ENCODE results near the gene TNPO3. TPM values are rescaled to one million over a fixed set of nuclear protein-coding genes. Genes with fewer than 3 reads are reported as not detected.

The TNPO3 gene
- polyA plus RNA-seq, 1 experiment: 49.5 TPM

GRCh38 chr7:128912281-128912680 lies 142.6 kb downstream of the TNPO3 start:
- ChIA-PET CTCF (interaction anchor here (1.1 kb wide), 1 partner anchor 179 kb away, joined by 3 read pairs; no protein-coding TSS in a partner anchor), POLR2A (no interaction called here)
- no peak overlapping the region for H3K27ac ChIP-seq (ENCODE audit: low read depth, low read length)
- peaks cover 63% of the 10 kb centered on the region for H3K27me3 ChIP-seq (ENCODE audit: control insufficient read depth, insufficient read depth, low read length)
- H3K9me3 ChIP-seq (ENCODE audit: control insufficient read depth, insufficient read depth, low read length): no peaks in the 10 kb centered on the region; the same call in 1 of the 2 replicates
- no peak for TF ChIP-seq CTCF (IDR thresholded peaks at IDR 0.05; ENCODE audit: low read depth, low read length)
- no peak for DNase-seq (ENCODE audit: low read depth, low spot score)
- H3K4me3 ChIP-seq (ENCODE audit: low read depth, low read length): no peak overlapping the region

- Histone ChIP-seq H3K4me3 (ENCODE audit: low read depth, low read length) (no peak overlapping the region), H3K9me3 (ENCODE audit: control insufficient read depth, insufficient read depth, low read length) (no peaks in the 10 kb centered on the region; the same call in 1 of the 2 replicates), H3K27me3 (ENCODE audit: control insufficient read depth, insufficient read depth, low read length) (peaks cover 63% of the 10 kb centered on the region), H3K27ac (ENCODE audit: low read depth, low read length) (no peak overlapping the region)
- DNase-seq (ENCODE audit: low read depth, low spot score): no peak
- ChIA-PET POLR2A (interaction anchor here (0.6 kb wide), 1 partner anchor 19 kb away, joined by 3 read pairs; no protein-coding TSS in a partner anchor), CTCF (interaction anchor here (1.1 kb wide), 1 partner anchor 180 kb away, joined by 3 read pairs; no protein-coding TSS in a partner anchor)
- TF ChIP-seq CTCF (IDR thresholded peaks at IDR 0.05; ENCODE audit: low read depth, low read length): no peak
Measured at GRCh38 chr7:128911423-128912031, 143.4 kb downstream of the TNPO3 start.

- Histone ChIP-seq H3K27ac (ENCODE audit: low read depth, low read length) (no peak within 1 kb of the TSS), H3K4me3 (ENCODE audit: low read depth, low read length) (peak within 1 kb of the TSS; percentile 59), H3K9me3 (ENCODE audit: control insufficient read depth, insufficient read depth, low read length) (no peaks in the 10 kb centered on the region; the same call in 1 of the 2 replicates), H3K27me3 (ENCODE audit: control insufficient read depth, insufficient read depth, low read length) (peaks cover 56% of the 10 kb centered on the region)
- POLR2A ChIA-PET: no interaction called here
- no peak for DNase-seq (ENCODE audit: low read depth, low spot score)
- no peak for TF ChIP-seq CTCF (IDR thresholded peaks at IDR 0.05; ENCODE audit: low read depth, low read length)
- CTCF ChIA-PET: interaction anchor here (0.7 to 2.3 kb wide), 2 partner anchors 27 to 181 kb away, joined by 3 to 13 read pairs; no protein-coding TSS in a partner anchor
Measured at GRCh38 chr7:128910569-128910945, 144.4 kb downstream of the TNPO3 start, which contains the start of gene KCP. Gene KCP, minus strand, starts transcription at chr7:128910709. Its CDS starts 33 bp downstream, at chr7:128910676.

GRCh38 chr7:128909625-128910568 lies 145.0 kb downstream of the TNPO3 start:
- no peaks in the 10 kb centered on the region; the same call in 1 of the 2 replicates for H3K9me3 ChIP-seq (ENCODE audit: control insufficient read depth, insufficient read depth, low read length)
- ChIA-PET POLR2A (no interaction called here), CTCF (interaction anchor here (0.7 to 2.3 kb wide), 3 partner anchors 26 to 182 kb away, joined by 3 to 13 read pairs (median 3); no protein-coding TSS in a partner anchor)
- no peak for TF ChIP-seq CTCF (IDR thresholded peaks at IDR 0.05; ENCODE audit: low read depth, low read length)
- H3K27me3 ChIP-seq (ENCODE audit: control insufficient read depth, insufficient read depth, low read length): peaks cover 51% of the 10 kb centered on the region
- H3K27ac ChIP-seq (ENCODE audit: low read depth, low read length): no peak overlapping the region
- DNase-seq (ENCODE audit: low read depth, low spot score): peak; percentile 10
- H3K4me3 ChIP-seq (ENCODE audit: low read depth, low read length): peak overlapping the region; percentile 59
